IMR-90 (cell line): Measurements from ENCODE around the gene FAM98B.

Experiments
- BHLHE40 ChIP-seq: fragments of 150-350 bp; IDR thresholded peaks from 2 replicates; pipeline ENCODE4 v1.6.1; 2016; ENCODE audit warnings: mild to moderate bottlenecking, low read depth, low read length
- CEBPB ChIP-seq: IDR thresholded peaks from 2 replicates; pipeline ENCODE4 v1.6.1; 2012; ENCODE audit warnings: low read depth, low read length, improper control_type of control experiment
- CHD1 ChIP-seq: IDR thresholded peaks from 2 replicates; pipeline ENCODE4 v1.6.1; 2012; ENCODE audit warnings: low read depth, low read length, improper control_type of control experiment
- MAZ ChIP-seq: IDR thresholded peaks from 2 replicates; pipeline ENCODE4 v1.6.1; 2012; ENCODE audit warnings: low read depth, mild to moderate bottlenecking, low read length, improper control_type of control experiment, moderate library complexity, borderline replicate concordance
- POLR2A ChIP-seq: IDR thresholded peaks from 2 replicates; pipeline ENCODE4 v1.6.1; 2012; ENCODE audit warnings: mild to moderate bottlenecking, low read depth, low read length
- RAD21 ChIP-seq: IDR thresholded peaks from 2 replicates; pipeline ENCODE4 v1.6.1; 2012; ENCODE audit warnings: low read length, improper control_type of control experiment
- RCOR1 ChIP-seq: IDR thresholded peaks from 2 replicates; pipeline ENCODE4 v1.6.1; 2012; ENCODE audit warnings: mild to moderate bottlenecking, low read length, improper control_type of control experiment; ENCODE audit not compliant: insufficient replicate concordance
- RFX5 ChIP-seq: IDR thresholded peaks from 2 replicates; pipeline ENCODE4 v1.8.0; 2012; ENCODE audit warnings: low read depth, mild to moderate bottlenecking, low read length, moderate library complexity
- TF ChIP-seq, protein P1 (sequence below): conservative IDR thresholded peaks from 2 replicates; pipeline ENCODE4 v1.5.1; 2012; ENCODE audit warnings: mild to moderate bottlenecking, low read depth, low read length, improper control_type of control experiment

DNA sequence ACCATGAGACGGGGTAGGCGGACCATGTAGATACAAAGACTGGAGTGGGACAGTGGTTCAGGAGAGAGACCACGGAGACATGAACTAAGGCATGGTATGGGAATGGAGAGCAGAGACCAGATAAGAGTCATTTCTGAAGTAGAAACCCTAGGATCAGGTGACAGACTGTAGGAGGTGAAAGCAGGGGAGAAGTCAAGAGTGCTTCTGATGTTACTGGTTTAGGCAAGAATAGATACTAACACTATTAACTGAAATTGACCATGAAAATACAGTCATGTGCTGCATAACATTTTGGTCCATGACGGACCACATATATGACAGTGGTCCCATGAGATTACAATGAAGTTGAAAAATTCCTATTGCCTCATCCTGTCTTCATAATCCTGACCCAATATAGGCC lies 69.0 kb downstream of the FAM98B start:
- TF ChIP-seq, protein P1, sequence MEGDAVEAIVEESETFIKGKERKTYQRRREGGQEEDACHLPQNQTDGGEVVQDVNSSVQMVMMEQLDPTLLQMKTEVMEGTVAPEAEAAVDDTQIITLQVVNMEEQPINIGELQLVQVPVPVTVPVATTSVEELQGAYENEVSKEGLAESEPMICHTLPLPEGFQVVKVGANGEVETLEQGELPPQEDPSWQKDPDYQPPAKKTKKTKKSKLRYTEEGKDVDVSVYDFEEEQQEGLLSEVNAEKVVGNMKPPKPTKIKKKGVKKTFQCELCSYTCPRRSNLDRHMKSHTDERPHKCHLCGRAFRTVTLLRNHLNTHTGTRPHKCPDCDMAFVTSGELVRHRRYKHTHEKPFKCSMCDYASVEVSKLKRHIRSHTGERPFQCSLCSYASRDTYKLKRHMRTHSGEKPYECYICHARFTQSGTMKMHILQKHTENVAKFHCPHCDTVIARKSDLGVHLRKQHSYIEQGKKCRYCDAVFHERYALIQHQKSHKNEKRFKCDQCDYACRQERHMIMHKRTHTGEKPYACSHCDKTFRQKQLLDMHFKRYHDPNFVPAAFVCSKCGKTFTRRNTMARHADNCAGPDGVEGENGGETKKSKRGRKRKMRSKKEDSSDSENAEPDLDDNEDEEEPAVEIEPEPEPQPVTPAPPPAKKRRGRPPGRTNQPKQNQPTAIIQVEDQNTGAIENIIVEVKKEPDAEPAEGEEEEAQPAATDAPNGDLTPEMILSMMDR: no peak
- TF ChIP-seq POLR2A (no peak), RFX5 (no peak), MAZ (no peak), BHLHE40 (no peak), CHD1 (no peak), CEBPB (no peak), RAD21 (no peak), RCOR1 (no peak)
